DOHH2 (cell line): Measurements from ENCODE around the gene PCBP2.

Experiments used
- CTCF ChIP-seq: fragments of 200-600 bp; sonication (generic); IDR thresholded peaks from one replicate; pipeline ENCODE4 v1.5.1; 2014; ENCODE audit warnings: antibody characterized with exemption, mild to moderate bottlenecking, low read depth, low read length; ENCODE audit not compliant: poor library complexity, severe bottlenecking
- EZH2phosphoT487 ChIP-seq: fragments of 200-600 bp; sonication (generic); IDR thresholded peaks from 2 replicates; pipeline ENCODE4 v1.6.1; 2017; ENCODE audit warnings: borderline replicate concordance, mild to moderate bottlenecking, antibody characterized with exemption, low read length, moderate library complexity, mixed read lengths

- no peak for TF ChIP-seq CTCF
- TF ChIP-seq EZH2phosphoT487: no peak
Measured at GRCh38 chr12:53472056-53472582, 20.2 kb downstream of the PCBP2 start.
